ENCODE data around the gene MYRF.

MYRF gene

DNA sequence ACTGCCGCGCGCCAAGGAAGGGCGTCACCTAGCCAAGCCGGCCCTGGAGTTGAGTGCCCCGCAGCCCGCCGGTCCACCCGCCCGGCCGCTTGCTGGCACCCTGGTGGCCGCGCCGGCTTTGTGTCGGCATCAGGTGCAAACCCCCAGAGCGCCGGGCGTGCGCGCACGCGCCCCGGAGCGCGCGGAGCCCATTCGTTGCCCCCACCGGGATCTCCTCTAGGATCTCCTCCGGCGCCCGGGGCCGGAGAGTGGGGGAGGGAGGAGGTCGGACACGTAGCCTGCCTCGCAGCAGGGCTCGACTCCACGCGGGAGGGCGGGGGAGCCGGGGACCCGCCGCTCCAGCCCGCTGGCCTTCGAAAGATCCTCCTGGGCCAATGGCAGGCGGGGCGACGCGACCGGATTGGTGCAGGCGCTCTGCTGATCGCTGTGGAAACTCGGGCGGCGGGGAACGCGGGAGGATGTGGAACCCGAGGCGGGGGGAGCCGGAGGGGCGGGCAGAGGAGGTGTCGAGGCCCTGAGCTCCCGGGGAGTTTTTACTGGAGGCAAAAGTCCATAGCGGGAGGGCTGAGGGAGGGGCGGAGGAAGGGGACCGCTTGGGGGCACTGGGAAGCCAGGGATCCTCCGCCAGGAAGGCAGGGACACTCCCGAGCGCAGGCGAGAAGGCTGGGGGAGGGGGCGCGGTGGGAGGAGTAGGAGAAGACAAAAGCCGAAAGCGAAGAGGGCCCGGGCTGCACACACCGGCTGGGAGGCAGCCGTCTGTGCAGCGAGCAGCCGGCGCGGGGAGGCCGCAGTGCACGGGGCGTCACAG is 75.3 kb downstream of the MYRF start, which contains the start of gene FADS2:
FADS2 (plus strand) TSS at position 730 of the 808 bp plus-strand sequence. CDS start 91 bp downstream, outside the sequence.
- TF ChIP-seq TEAD4 (IDR thresholded peaks at IDR 0.05) = peak; percentile 26; the same call in 1 of the 2 replicates
- peak; percentile 10; the same call in 1 of the 2 replicates for TF ChIP-seq CEBPB (IDR thresholded peaks at IDR 0.05)
- TF ChIP-seq CREB1 (IDR thresholded peaks at IDR 0.05; ENCODE audit: low read depth) = 0 out of 2 replicates have a peak, but pooled peaks have one; percentile 27
- peak; percentile 74 for TF ChIP-seq TCF12 (IDR thresholded peaks at IDR 0.05; ENCODE audit: low read depth)
- TF ChIP-seq EGR1 (IDR thresholded peaks at IDR 0.05) = peak; percentile 8; the same call in 1 of the 2 replicates
- no peak; the same call in 1 of the 2 replicates for TF ChIP-seq EP300 (IDR thresholded peaks at IDR 0.05; ENCODE audit: borderline replicate concordance)
- TF ChIP-seq NFIC (IDR thresholded peaks at IDR 0.05) = no peak
- TF ChIP-seq RAD21 (IDR thresholded peaks at IDR 0.05; ENCODE audit: low read depth) = peak; percentile 2; the same call in 1 of the 2 replicates
- peak; percentile 63; the same call in 1 of the 2 replicates for TF ChIP-seq ZBTB7A (IDR thresholded peaks at IDR 0.05; ENCODE audit: low read depth)
- TF ChIP-seq, protein P1, sequence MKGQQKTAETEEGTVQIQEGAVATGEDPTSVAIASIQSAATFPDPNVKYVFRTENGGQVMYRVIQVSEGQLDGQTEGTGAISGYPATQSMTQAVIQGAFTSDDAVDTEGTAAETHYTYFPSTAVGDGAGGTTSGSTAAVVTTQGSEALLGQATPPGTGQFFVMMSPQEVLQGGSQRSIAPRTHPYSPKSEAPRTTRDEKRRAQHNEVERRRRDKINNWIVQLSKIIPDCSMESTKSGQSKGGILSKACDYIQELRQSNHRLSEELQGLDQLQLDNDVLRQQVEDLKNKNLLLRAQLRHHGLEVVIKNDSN (IDR thresholded peaks at IDR 0.05) = no peak
- TF ChIP-seq, protein P2, sequence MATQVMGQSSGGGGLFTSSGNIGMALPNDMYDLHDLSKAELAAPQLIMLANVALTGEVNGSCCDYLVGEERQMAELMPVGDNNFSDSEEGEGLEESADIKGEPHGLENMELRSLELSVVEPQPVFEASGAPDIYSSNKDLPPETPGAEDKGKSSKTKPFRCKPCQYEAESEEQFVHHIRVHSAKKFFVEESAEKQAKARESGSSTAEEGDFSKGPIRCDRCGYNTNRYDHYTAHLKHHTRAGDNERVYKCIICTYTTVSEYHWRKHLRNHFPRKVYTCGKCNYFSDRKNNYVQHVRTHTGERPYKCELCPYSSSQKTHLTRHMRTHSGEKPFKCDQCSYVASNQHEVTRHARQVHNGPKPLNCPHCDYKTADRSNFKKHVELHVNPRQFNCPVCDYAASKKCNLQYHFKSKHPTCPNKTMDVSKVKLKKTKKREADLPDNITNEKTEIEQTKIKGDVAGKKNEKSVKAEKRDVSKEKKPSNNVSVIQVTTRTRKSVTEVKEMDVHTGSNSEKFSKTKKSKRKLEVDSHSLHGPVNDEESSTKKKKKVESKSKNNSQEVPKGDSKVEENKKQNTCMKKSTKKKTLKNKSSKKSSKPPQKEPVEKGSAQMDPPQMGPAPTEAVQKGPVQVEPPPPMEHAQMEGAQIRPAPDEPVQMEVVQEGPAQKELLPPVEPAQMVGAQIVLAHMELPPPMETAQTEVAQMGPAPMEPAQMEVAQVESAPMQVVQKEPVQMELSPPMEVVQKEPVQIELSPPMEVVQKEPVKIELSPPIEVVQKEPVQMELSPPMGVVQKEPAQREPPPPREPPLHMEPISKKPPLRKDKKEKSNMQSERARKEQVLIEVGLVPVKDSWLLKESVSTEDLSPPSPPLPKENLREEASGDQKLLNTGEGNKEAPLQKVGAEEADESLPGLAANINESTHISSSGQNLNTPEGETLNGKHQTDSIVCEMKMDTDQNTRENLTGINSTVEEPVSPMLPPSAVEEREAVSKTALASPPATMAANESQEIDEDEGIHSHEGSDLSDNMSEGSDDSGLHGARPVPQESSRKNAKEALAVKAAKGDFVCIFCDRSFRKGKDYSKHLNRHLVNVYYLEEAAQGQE (IDR thresholded peaks at IDR 0.05; ENCODE audit: low read depth) = no peak
- TF ChIP-seq FOXM1 (IDR thresholded peaks at IDR 0.05; ENCODE audit: borderline replicate concordance, low read depth) = peak; percentile 69
- peak; percentile 42; the same call in 1 of the 2 replicates for TF ChIP-seq YY1 (IDR thresholded peaks at IDR 0.05; ENCODE audit: low read depth)
- TF ChIP-seq TAF1 (IDR thresholded peaks at IDR 0.05; ENCODE audit: low read depth) = 0 out of 2 replicates have a peak, but pooled peaks have one; percentile 39
- TF ChIP-seq, protein P3, sequence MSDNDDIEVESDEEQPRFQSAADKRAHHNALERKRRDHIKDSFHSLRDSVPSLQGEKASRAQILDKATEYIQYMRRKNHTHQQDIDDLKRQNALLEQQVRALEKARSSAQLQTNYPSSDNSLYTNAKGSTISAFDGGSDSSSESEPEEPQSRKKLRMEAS (IDR thresholded peaks at IDR 0.05) = peak; percentile 79

DNA sequence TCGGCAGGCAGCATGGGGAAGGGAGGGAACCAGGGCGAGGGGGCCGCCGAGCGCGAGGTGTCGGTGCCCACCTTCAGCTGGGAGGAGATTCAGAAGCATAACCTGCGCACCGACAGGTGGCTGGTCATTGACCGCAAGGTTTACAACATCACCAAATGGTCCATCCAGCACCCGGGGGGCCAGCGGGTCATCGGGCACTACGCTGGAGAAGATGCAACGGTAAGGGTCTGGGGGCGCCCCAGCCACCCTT is 75.9 kb downstream of the MYRF start:
- peak; percentile 18; the same call in 1 of the 2 replicates for TF ChIP-seq ZBTB7A (IDR thresholded peaks at IDR 0.05; ENCODE audit: low read depth)
- TF ChIP-seq TEAD4 (IDR thresholded peaks at IDR 0.05) = no peak

- TF ChIP-seq, protein P2 (IDR thresholded peaks at IDR 0.05; ENCODE audit: low read depth) = no peak
- TF ChIP-seq, protein P3 (IDR thresholded peaks at IDR 0.05) = peak; percentile 12; the same call in 1 of the 2 replicates
- TF ChIP-seq YY1 (IDR thresholded peaks at IDR 0.05; ENCODE audit: low read depth) (peak; percentile 81), TAF1 (IDR thresholded peaks at IDR 0.05; ENCODE audit: low read depth) (peak; percentile 57; the same call in 1 of the 2 replicates)
Observed at GRCh38 chr11:61828629-61829407, 76.4 kb downstream of the MYRF start.

GRCh38 chr11:61829806-61830205 is 77.4 kb downstream of the MYRF start:
- TF ChIP-seq, protein P2 (IDR thresholded peaks at IDR 0.05; ENCODE audit: low read depth) = no peak
- no peak for TF ChIP-seq CEBPB (IDR thresholded peaks at IDR 0.05)
- TF ChIP-seq TEAD4 (IDR thresholded peaks at IDR 0.05) = no peak
- TF ChIP-seq, protein P1 (IDR thresholded peaks at IDR 0.05) = no peak
